MM.1S (cell line): Measurements from ENCODE around the gene MFSD11.
"Not testable (repeated sequence)": the region's sequence is repeated elsewhere in the genome, so short reads cannot be mapped to it uniquely, and the experiment has no call there.

Experiments used
- EZH2 ChIP-seq: fragments of 300-600 bp; sonication (generic); optimal IDR thresholded peaks from 2 replicates; pipeline ENCODE3; 2017; ENCODE audit warnings: low read depth, mild to moderate bottlenecking, antibody characterized with exemption, low read length, mixed read lengths
- TF ChIP-seq, protein P1 (sequence below): fragments of 300-600 bp; sonication (generic); IDR thresholded peaks from 2 replicates; pipeline ENCODE4 v1.5.1; 2016; ENCODE audit warnings: antibody characterized with exemption, low read length, mixed read lengths

GRCh38 chr17:76787866-76788265 is 49.9 kb downstream of the MFSD11 start:
- TF ChIP-seq, protein P1, sequence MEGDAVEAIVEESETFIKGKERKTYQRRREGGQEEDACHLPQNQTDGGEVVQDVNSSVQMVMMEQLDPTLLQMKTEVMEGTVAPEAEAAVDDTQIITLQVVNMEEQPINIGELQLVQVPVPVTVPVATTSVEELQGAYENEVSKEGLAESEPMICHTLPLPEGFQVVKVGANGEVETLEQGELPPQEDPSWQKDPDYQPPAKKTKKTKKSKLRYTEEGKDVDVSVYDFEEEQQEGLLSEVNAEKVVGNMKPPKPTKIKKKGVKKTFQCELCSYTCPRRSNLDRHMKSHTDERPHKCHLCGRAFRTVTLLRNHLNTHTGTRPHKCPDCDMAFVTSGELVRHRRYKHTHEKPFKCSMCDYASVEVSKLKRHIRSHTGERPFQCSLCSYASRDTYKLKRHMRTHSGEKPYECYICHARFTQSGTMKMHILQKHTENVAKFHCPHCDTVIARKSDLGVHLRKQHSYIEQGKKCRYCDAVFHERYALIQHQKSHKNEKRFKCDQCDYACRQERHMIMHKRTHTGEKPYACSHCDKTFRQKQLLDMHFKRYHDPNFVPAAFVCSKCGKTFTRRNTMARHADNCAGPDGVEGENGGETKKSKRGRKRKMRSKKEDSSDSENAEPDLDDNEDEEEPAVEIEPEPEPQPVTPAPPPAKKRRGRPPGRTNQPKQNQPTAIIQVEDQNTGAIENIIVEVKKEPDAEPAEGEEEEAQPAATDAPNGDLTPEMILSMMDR = not testable (repeated sequence)
- not testable (repeated sequence) for TF ChIP-seq EZH2
